Nephron (organoid): ENCODE data around the gene PANK1.

Experiments used
- H3K27ac Mint-ChIP-seq, 3 experiments: 2 replicates each; pipeline ENCODE4 v1.8.0; 2020; ENCODE audit warnings: mixed read lengths in 3 of 3, mild to moderate bottlenecking in 2 of 3, moderate library complexity in 1 of 3
- H3K27me3 Mint-ChIP-seq: 2 replicates; pipeline ENCODE4 v1.8.0; 2021; ENCODE audit warnings: low read depth, mild to moderate bottlenecking, moderate library complexity, mixed read lengths
- H3K36me3 Mint-ChIP-seq: 2 replicates; pipeline ENCODE4 v1.8.0; 2020; ENCODE audit warnings: low read depth, mixed read lengths
- H3K4me1 Mint-ChIP-seq: 2 replicates; pipeline ENCODE4 v1.8.0; 2020; ENCODE audit warnings: mixed read lengths
- H3K4me3 Mint-ChIP-seq, 3 experiments: 2 replicates each; pipeline ENCODE4 v1.8.0; 2020; ENCODE audit warnings: mild to moderate bottlenecking in 3 of 3, mixed read lengths in 3 of 3, moderate library complexity in 2 of 3
- H3K9me3 Mint-ChIP-seq: 2 replicates; pipeline ENCODE4 v1.8.0; 2020; ENCODE audit warnings: mixed read lengths
- TF ChIP-seq, protein P1 (sequence below), 3 experiments: fragments of 200-600 bp; sonication (generic); IDR thresholded peaks; one replicate each; pipeline ENCODE4 v1.5.0; 2021; ENCODE audit warnings: antibody characterized with exemption in 3 of 3; ENCODE audit not compliant: unreplicated experiment in 3 of 3

PANK1 gene

DNA sequence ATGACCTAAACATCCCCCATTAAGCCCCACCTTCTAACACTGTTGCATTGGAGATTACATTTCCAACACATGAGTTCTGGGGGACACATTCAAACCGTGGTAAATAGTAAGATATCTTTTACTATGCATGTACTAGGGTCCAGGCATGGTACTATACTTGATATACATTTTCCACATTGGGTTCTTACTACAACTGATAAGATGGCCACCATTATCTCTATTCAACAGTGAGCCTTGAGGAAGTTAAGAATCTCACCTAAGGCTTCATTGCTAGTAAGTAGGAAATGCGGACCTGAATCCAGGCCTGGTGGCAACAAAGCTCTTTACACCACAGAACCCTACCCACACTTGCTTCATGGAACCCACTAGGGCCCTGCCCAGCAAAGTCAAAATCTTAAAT is 5.7 kb downstream of the PANK1 start:
- no peaks in the 10 kb centered on the region for H3K9me3 Mint-ChIP-seq
- no peaks in the 10 kb centered on the region for H3K27me3 Mint-ChIP-seq
- no peak overlapping the region for H3K4me3 Mint-ChIP-seq
- no peak overlapping the region for H3K27ac Mint-ChIP-seq
- H3K4me1 Mint-ChIP-seq, result peaks cover 21% of the 10 kb centered on the region
- H3K36me3 Mint-ChIP-seq, result peaks cover 24% of the 10 kb centered on the region
- TF ChIP-seq, protein P1, sequence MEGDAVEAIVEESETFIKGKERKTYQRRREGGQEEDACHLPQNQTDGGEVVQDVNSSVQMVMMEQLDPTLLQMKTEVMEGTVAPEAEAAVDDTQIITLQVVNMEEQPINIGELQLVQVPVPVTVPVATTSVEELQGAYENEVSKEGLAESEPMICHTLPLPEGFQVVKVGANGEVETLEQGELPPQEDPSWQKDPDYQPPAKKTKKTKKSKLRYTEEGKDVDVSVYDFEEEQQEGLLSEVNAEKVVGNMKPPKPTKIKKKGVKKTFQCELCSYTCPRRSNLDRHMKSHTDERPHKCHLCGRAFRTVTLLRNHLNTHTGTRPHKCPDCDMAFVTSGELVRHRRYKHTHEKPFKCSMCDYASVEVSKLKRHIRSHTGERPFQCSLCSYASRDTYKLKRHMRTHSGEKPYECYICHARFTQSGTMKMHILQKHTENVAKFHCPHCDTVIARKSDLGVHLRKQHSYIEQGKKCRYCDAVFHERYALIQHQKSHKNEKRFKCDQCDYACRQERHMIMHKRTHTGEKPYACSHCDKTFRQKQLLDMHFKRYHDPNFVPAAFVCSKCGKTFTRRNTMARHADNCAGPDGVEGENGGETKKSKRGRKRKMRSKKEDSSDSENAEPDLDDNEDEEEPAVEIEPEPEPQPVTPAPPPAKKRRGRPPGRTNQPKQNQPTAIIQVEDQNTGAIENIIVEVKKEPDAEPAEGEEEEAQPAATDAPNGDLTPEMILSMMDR (IDR thresholded peaks at IDR 0.05; ENCODE audit: unreplicated experiment in 3 of 3), result no peak

GRCh38 chr10:89637113-89637512 is 7.9 kb downstream of the PANK1 start:
- Mint-ChIP-seq H3K4me1 (peaks cover 20% of the 10 kb centered on the region), H3K36me3 (peaks cover 36% of the 10 kb centered on the region), H3K27ac (no peak overlapping the region), H3K27me3 (no peaks in the 10 kb centered on the region), H3K9me3 (no peaks in the 10 kb centered on the region), H3K4me3 (no peak overlapping the region)
- TF ChIP-seq, protein P1 (IDR thresholded peaks at IDR 0.05; ENCODE audit: unreplicated experiment in 3 of 3), result no peak

GRCh38 chr10:89634637-89635036 is 10.4 kb downstream of the PANK1 start:
- Mint-ChIP-seq H3K36me3 (peaks cover 31% of the 10 kb centered on the region), H3K27ac (no peak overlapping the region), H3K4me3 (no peak overlapping the region), H3K9me3 (no peaks in the 10 kb centered on the region), H3K4me1 (peaks cover 21% of the 10 kb centered on the region), H3K27me3 (no peaks in the 10 kb centered on the region)
- TF ChIP-seq, protein P1 (IDR thresholded peaks at IDR 0.05; ENCODE audit: unreplicated experiment in 3 of 3), result no peak

GRCh38 chr10:89633484-89633883 is 11.6 kb downstream of the PANK1 start:
- peaks cover 28% of the 10 kb centered on the region for H3K36me3 Mint-ChIP-seq
- no peaks in the 10 kb centered on the region for H3K9me3 Mint-ChIP-seq
- peak overlapping the region; percentile 38 to 93 (median 92) for H3K27ac Mint-ChIP-seq
- H3K4me1 Mint-ChIP-seq, result peaks cover 22% of the 10 kb centered on the region
- H3K27me3 Mint-ChIP-seq, result no peaks in the 10 kb centered on the region
- H3K4me3 Mint-ChIP-seq, result no peak overlapping the region
- TF ChIP-seq, protein P1 (IDR thresholded peaks at IDR 0.05; ENCODE audit: unreplicated experiment in 3 of 3), result no peak

DNA sequence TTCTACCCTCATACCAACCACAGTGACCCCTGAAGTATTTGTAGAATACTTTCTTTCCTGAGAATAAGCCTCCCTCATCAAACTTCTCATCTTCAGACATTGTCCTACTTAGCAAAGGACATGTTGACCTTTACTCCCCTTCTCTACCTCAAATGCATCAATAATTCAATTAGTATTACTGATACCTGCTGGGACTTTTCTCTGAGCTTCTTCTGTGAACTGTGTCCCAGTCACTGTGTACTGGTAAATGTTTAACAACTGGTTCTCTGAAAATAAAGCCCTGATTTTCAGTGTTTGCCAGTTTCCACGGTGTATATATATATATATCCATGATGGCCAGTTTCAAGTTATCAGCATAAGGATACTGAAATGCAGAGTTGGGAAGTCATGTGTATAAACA is 12.2 kb downstream of the PANK1 start:
- H3K27me3 Mint-ChIP-seq, result no peaks in the 10 kb centered on the region
- peak overlapping the region in 1 of 3 experiments; percentile 62 for H3K4me3 Mint-ChIP-seq
- H3K36me3 Mint-ChIP-seq, result peaks cover 22% of the 10 kb centered on the region
- no peaks in the 10 kb centered on the region for H3K9me3 Mint-ChIP-seq
- TF ChIP-seq, protein P1 (IDR thresholded peaks at IDR 0.05; ENCODE audit: unreplicated experiment in 3 of 3), result no peak
- H3K4me1 Mint-ChIP-seq, result peaks cover 22% of the 10 kb centered on the region
- peak overlapping the region; percentile 92 to 93 (median 92) for H3K27ac Mint-ChIP-seq

GRCh38 chr10:89627830-89628229 is 17.2 kb downstream of the PANK1 start:
- Mint-ChIP-seq H3K36me3 (peaks cover 19% of the 10 kb centered on the region), H3K4me3 (no peak overlapping the region), H3K9me3 (no peaks in the 10 kb centered on the region), H3K27me3 (no peaks in the 10 kb centered on the region), H3K27ac (peak overlapping the region in 1 of 3 experiments; percentile 2), H3K4me1 (peaks cover 25% of the 10 kb centered on the region)
- TF ChIP-seq, protein P1 (IDR thresholded peaks at IDR 0.05; ENCODE audit: unreplicated experiment in 3 of 3), result no peak
